Panc1 (cell line): Measurements from ENCODE around the gene UNCX.

Experiments used
- POLR2AphosphoS5 ChIP-seq: IDR thresholded peaks from 2 replicates; pipeline ENCODE4 v1.6.1; 2012; ENCODE audit warnings: mild to moderate bottlenecking, low read depth, low read length, moderate library complexity
- SIN3A ChIP-seq: IDR thresholded peaks from 2 replicates; pipeline ENCODE4 v1.6.1; 2012; ENCODE audit warnings: low read depth, mild to moderate bottlenecking, low read length, moderate library complexity, borderline replicate concordance; ENCODE audit not compliant: insufficient read depth
- TF ChIP-seq, protein P1 (sequence below): fragments of 450-650 bp; IDR thresholded peaks from 2 replicates; pipeline ENCODE4 v1.5.1; 2017; ENCODE audit warnings: mild to moderate bottlenecking

DNA sequence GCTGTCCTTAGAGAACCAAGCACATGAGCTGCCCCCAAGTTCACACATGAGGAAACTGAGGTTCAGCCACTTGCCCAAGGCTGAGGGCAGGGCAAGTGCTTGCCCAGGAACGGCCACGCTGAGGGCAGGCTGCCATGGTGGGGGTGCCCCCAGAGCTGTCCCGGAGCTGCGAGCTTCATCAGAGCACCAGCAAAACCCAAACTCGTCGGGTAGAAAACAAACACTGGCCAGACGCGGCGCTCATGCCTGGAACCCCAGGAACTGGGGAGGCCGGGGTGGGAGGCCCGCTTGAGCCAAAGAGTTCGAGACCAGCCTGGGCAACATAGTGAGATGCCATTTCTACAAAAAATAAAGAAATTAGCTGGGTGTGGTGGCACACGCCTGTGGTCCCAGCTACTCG lies 38.4 kb downstream of the UNCX start:
- TF ChIP-seq, protein P1, sequence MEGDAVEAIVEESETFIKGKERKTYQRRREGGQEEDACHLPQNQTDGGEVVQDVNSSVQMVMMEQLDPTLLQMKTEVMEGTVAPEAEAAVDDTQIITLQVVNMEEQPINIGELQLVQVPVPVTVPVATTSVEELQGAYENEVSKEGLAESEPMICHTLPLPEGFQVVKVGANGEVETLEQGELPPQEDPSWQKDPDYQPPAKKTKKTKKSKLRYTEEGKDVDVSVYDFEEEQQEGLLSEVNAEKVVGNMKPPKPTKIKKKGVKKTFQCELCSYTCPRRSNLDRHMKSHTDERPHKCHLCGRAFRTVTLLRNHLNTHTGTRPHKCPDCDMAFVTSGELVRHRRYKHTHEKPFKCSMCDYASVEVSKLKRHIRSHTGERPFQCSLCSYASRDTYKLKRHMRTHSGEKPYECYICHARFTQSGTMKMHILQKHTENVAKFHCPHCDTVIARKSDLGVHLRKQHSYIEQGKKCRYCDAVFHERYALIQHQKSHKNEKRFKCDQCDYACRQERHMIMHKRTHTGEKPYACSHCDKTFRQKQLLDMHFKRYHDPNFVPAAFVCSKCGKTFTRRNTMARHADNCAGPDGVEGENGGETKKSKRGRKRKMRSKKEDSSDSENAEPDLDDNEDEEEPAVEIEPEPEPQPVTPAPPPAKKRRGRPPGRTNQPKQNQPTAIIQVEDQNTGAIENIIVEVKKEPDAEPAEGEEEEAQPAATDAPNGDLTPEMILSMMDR: no peak
- no peak for TF ChIP-seq POLR2AphosphoS5
- no peak for TF ChIP-seq SIN3A
